Measurements from ENCODE around the gene HOTAIR.

Gene HOTAIR

DNA sequence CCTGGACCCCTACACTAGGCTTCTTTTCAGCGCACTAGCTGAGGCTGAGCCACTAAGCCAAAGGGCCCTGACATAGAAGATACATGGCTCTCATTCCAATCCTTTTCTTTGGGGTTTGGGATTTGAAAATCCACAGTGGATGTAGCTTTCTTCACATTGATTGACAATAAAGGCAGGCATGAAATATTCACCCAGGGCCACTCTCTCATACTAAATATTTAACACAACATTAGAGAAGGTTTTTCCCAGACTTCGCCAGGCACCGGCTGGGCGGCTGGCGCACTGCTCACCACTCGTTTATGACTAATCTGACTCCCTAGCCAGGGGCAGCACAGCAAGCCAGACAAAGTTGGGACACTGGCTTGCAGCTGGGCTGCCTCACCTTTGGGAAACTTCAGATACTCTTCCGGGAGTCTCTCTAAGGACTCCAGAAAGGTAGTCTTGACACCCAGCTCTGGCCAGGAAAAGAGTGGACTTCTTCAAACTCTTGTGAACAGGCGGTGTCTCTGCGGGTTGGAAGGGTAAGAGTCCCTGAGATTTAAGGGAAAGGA lies 2.5 kb downstream of the HOTAIR start:
- DNase-seq: no peak

DNA sequence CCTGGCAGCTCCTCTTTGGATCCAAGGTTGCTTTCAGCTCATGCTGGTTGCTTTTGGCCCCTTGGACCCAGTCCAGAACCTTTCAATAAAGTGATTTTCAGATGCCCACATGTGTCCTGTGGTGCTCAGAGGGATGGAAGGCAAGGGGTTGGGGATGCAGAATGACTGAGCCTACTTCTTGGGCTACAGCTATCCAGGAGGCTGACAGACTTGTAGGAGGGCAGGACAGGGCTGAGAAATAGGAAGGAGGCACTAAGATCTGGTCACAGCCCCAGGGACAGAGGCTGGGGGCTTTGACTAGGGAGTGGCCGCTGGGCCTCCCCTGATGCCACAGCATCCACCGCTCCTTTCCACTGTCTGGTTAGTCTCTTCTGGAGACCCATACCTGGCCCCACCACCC lies 3.1 kb downstream of the HOTAIR start:
- no peak for DNase-seq

DNA sequence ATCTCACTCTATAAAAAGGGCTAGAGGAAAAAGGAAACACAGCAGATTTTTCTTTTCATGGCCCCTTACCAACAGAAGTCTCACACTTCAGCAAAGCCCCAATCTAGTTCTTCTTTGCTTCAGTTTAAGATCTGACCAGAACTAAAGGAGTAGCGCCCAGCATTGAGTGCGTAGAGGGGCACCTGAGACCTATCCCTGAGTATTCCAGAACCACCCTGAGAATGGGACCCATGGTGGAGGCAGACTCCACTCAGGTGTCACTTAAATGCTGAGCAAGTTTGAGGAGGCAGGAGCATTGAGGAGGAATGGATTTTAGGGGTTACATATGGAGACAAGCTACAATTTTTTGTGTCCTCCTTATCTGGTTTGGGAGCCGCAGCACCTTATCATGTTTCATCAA lies 3.6 kb downstream of the HOTAIR start:
- no peak for DNase-seq

DNA sequence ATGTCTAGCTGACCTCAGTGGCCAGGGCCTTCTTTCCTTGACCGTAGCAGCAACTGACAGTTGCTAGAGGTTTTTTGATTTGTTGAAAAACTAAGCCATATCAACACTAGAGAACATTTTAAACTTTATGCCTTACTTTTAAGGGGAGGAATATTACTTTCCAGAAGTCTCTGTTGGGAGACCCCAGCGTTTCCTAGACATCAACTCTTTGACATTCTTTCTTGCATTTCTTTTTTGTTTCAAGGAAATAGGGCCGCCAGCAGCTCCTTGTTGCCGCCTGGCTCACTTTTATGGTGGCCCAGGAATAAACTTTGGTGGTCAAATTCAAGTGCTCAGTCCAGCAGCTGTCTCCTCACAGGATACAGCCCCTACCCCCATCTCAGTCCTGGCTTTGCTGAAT lies 4.3 kb downstream of the HOTAIR start:
- DNase-seq: no peak

DNA sequence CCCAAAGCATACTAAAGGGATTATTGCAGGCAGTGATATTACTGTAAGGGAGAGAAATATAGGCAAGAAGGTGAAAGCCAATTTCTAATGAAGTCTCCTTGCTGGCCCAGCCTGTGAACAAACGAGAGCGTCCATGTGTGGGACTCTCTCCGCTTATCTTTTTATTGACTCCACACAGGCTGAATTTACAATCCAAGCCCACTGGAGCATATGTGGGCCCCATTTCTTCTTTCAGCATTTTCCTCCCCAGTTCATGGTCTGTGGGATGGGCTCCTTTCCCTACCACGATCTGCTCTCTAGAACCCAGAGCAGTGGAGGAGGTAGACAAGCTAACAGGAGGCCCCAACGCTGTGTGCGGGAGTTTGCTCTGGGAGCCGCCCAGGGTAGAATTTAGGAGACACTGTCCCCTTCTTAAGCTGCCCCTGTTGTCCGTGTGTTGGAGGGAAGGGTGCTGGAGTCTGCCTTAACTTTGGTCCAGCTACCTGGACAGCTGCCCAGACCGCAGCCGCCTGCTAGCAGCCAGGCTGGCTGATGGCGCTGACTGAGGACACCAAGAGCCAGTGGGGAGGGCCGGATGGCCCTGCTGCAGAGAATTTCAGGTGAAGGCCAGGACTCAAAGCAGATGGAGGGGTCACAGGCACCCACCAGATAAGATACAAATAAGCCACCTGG lies 5.0 kb downstream of the HOTAIR start:
- no peak for DNase-seq

DNA sequence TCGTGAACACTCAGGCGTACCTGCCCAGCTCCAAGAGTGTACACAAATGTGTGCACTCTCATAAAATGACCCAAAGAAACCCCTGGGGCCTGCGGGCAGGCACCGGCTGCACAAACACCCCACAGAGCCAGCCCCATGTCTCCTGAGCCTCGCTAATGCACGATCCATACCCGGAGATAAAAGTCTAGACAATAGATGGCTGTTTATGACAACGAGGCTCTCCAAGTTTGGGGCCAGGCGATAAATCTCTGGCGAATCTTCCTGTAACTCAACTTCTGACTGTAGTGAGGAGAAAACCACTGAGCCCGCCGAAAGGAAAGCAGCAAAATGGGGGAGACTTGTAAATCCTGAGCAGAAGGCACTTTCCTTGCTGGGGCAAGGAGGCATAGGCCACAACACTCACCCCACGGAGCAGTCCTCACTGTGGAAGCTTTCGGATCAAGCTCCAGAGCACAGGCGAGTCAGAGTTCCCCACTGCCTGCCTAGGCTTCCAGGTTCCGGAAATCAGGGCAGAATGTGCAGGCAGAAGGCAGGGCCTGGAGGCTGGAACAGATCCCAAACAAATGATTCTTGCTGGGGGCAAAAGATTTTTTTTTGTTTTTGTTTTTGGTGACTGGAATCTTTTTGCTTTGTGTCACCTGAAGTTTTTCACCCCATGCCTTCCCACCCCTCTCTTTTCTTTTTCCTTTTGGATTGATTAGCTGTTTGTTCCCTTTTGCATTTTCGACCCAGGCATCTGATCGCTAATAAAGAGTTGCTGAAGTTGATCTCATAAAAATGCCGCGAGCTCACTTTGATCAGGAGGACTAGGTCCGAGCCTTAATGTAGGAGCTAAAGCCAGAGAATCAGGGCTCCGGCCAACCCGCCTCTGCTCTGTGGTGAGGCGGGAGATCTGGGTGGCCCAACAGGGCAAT lies 6.3 kb downstream of the HOTAIR start:
- no peak for DNase-seq

DNA sequence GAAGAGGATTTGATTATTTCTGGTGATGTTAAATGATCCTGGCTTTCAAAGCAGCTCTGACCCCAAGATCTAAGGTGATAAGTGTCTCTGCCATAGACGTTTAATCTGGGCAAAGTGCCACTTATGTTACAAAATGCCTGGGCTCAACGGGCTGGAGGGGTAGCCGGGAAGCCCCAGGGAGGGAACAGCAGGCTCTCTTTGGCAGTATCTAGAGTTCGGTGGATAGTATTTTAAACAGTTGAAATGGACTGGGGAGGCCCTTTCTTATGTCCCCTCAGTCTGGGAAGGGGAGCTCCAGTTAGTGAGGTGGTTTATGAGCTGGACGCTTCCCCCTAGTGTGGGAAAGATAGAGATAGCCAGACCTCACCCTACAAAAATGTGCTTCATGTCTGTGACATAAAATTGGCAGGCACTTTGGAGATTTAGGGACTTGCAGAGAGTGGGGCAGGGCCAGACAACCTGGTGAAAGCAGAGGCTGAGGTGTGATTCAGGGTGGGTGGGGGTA lies 7.3 kb downstream of the HOTAIR start:
- DNase-seq: no peak

DNA sequence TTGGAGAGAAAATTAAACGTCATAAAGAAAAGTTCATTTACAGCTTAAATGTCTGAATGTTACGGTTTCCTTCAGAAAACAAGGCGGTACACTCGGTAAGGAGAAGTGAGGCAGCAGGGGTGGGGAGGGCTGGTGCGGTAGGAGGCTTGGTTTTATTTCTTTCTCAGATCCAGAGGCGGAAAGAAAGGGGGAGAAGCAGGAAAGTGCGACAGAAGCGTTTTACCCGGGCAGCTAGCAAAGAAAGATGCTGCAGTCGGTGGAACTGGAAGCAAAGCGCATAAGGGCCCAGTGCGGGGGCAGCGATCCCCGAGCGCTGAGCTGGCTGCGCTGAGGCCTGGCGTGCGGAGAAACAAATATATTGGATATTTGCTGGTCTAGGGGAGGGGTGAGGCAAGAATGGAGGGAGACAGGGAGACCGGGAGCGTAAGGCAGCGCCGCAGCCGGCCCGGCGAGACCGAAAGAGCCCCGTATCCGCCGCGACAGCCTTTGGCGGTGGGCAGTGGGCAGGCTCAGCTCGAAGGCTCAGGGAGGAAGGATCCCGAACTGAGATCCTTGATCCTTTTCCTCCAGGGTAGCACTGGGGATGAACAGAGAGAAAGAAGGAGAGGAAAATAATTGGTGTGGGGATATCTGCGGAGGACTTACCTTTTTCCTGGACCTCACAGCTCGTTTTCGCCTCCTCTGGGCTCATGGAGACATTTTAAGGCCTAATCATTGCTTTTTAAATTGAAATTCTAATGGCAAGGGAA lies 8.2 kb downstream of the HOTAIR start:
- no peak for DNase-seq

DNA sequence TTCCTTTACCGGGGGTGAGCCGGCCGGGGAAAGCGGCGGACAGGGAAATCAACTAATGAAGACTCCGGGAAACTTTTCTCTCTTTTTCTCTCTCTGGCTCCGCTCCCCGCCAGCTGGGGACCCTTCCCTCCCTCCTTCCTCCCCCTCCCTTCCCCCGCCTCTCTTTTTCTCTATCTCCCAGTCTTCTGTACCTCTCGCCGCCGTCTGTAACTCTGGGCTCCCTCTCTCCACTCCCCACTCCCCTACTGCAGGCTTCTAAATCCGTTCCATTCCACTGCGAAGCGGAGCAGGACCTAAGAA lies 8.7 kb downstream of the HOTAIR start:
- DNase-seq: no peak

DNA sequence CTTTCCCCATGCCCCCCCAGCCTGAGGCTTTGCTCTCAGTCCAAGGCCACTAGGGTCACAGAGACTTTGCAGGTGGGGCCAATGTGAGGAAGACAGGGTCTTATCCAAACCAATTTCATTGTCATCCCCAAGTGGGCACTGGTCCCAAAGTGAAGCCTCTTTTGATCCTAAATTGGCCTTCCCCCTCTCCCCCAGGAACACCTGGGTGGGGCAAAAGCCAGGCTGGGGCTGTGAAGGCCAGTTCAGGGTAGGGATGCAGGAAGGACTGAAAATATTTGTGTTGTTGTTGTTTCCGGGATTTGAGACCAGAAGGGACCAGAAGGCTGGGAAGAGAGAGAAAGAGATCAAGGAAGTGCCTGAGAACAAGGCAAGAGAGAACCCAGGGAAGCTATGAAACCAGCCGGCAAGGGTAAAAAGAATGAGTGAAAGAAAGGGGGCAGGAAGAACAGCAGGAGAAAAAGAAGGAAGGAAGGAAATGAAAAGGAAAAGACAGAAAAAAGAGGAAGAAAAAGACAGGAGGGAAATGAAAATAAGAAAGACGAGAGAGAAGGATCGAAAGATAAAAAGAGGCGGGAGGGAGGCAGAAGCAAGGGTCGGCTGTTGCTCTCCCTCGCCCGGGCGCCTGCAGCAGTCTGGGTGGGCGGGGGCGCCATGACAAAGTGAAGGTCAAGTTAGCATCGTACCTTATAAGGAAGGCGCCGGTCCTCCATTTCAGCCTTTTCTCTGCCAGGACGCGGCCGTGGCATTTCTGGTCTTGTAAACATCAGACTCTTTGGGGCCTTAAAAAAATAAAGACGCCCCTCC lies 9.3 kb downstream of the HOTAIR start:
- DNase-seq: no peak

DNA sequence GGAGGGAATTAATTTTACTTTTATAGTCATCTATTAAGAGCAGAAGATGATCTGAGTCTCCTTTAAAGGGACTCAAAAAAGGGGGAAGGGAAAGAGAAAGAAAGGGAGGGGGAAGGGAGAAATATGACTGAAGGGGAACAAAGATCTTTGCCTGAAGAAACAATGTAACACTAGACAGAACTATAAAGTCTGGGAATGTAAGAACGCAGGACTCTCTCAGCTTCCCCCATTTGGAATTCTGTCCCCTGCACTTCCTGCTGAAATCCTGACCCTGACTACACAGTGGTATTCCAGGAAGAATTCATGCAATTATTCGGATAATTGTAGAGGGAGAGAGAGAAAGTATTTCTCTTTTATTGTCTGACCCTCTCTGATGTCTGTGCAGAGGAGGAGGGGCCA lies 10.4 kb downstream of the HOTAIR start:
- DNase-seq: no peak

DNA sequence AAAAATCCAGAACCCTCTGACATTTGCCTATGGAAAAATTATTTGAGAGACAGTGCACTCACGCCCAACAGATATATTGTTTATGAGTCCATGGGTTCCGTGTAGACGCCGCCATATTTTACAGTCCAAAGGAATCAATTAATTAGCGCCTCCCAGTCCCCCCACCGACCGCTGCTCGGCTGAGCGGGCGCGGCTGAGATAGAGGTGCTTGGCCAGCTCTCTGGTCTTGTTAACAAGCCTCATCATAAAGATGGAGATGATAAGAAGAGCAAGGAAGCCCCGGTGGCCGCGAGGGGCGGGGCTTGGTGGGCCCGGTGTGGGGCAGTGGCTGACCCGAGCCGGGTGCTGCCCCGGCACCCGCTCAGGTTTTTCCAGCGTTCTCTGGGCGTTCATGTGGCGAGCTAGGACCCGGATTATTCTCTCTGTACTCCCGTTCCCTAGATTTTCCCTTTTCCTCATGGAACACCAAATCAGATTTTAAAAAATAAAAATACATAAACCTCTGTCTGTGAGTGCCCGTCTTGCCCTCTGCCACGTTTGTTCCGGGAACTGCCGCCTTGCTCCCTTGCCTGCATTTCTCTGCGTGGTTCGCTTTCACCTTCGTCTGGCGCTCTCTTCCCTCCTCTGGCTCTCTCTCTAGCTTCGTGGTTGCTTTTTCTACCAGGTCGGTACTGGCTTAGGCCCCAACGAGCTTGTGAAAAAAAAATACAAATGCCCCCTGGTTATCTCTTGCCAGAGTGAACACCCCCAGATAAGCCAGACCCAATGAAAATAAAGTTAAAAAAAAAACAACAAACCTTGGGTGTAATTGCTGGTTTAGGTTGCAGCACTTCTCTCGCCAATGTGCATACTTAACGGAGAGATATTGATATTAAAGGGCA lies 11.1 kb downstream of the HOTAIR start:
- no peak for DNase-seq

DNA sequence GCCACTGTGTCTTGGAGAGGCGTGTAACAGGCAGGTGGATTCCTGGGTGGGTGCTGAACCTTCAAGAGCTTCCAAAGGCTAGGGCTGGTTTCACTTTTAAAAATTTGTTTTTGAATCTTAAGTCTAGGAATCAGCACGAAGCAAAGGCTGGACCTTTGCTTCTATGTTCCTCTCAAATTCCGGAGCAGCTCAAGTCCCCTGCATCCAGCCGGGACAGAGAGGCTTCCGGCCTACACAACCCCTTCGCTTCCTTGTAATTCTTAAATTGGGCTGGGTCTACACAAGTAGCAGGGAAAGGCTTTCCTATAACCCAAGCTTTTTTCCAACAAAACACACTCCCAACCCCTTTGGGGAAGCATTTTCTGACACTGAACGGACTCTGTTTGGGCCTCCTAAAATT lies 11.7 kb downstream of the HOTAIR start:
- no peak for DNase-seq

DNA sequence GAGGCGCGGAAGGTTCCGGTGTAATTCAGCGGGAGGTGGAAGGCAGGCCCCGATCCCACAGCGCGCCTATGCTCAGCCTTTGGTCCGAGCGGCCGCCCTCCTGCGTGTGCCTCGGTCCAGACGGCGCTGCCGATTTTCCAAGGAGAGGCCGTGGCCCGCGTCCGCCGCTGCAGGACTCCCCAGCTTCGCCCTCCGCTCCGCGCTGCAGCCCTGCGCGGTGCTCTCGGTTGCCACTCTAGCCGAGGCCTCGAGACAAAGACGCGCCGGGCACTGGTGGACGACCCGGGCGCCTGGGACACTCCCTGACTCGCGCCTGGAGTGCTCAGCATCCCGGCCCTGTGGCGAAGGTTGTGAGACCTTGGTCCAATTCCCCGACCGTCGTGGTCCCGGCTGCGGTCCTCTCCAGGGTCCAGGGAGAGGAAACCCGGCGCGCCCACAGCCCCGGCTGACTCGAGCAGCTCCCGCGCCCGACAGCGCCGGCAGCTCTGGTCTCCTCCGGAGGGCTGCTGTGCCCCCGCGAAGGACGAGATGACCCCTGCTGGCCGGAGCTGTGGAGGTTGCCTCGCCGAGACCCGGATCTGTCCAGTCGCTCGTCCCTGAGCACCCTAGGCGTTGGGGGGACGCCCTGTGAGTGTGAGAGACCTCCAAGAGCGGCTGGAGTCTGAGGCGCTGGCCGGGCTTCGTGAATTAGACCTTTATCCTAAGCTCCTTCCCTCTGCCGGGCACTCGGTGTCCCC lies 13.6 kb downstream of the HOTAIR start:
- DNase-seq: no peak

DNA sequence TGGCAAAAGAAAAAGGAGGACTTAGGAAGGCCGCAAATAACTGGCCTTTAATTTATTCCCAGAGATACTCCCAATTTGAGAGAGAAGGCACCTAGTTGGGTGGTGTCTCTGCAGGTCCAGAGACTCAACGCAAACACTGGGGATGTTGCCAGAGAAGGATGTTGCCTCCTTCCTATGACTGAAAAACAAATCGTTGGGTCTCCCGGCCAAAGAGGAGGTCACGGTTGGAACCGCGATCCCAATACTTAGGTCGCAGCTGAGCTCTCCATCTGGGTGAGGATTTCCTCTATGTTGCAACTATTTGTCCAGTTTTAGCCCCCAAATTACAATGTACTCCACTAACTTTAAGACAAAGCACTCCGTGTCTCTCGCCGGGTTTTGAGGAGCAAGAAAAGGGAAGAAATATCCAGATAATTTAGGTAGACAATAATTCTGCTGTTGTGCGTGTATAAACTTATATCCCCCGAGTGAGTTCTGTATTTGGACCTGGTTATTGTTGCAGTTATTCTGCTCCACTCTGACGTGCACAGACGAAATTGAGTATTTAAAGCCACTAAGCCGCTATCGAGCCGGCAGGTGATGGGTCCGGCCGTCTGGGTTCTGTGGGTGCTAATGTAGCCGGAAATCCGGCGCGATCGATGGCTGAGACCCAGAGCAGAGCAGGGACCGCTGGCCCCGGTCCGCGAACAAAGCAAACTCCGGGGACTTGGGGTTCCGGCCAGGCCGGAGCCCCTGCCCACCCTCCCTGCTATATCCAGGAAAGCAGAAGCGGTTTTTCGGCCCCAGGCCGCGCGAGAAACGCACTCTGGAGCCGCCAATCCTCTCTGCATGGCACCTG lies 14.3 kb downstream of the HOTAIR start:
- no peak for DNase-seq

DNA sequence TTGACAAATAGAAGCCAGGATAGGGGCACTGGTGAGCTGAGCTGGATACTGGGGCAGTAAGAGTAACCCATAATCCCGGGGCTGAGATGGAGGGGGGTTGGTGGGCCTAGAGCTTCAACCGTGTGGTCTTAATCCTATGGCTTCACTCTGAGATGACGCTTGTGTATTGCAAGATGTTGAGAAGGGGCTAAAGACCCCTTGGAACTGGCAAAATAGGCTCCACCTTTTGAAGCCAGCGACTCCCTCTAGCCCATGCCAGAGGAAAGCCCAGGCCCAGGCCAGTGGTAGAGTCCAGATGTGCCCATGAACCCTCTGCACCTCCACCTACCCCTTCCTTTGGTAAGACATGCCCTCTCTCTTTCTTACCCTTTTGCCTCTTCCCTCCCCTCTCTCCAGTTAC lies 15.4 kb downstream of the HOTAIR start:
- no peak for DNase-seq

DNA sequence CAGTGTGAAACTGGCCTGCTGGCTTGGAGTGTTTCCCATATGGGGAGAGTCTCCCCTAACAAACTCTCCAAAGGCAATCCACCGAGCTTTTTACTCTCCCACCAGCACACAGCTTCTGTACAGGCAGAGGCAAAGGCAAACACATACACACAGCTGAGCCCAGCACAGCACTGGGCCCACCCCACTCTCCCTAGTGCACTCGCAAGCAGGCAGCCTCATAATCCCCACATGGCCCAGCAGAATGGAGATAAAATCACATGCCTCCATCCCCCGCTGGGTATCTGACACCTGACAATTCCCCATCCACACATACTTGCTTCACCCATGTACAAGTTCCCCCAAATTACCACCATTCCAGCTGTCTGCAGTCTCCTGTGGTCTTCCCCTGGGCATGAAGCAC lies 16.6 kb downstream of the HOTAIR start:
- DNase-seq: no peak

DNA sequence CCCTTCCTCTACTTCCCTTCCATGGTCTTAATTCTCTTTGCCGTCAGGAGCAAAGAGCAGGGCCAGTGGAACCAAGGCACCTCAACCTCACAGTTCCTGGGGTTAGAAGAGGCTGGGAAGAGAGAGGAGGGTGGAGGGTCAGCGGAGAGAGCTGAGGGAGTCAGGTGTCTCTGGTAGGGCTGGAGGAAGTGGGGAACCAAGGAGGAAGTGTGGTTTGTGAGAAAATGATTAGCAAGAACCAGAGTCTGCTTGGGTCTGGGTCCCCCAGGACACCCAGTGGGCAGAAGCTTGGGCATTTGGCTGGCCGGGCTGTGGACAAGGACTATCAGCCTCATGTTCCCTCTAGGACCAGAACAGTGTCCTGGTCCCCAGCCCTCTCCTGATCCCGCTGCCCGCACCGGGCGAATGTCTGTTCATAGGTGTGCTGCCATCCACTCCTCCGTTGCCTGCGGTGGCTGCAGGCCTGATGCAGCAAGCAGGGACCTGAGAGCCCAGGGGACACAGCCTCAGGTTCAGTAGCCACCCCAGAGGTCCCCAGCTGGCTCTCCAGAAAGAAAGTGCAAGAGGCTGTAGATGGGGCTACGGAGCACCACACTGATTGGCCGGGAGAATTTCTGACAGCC lies 17.7 kb downstream of the HOTAIR start:
- no peak for DNase-seq

DNA sequence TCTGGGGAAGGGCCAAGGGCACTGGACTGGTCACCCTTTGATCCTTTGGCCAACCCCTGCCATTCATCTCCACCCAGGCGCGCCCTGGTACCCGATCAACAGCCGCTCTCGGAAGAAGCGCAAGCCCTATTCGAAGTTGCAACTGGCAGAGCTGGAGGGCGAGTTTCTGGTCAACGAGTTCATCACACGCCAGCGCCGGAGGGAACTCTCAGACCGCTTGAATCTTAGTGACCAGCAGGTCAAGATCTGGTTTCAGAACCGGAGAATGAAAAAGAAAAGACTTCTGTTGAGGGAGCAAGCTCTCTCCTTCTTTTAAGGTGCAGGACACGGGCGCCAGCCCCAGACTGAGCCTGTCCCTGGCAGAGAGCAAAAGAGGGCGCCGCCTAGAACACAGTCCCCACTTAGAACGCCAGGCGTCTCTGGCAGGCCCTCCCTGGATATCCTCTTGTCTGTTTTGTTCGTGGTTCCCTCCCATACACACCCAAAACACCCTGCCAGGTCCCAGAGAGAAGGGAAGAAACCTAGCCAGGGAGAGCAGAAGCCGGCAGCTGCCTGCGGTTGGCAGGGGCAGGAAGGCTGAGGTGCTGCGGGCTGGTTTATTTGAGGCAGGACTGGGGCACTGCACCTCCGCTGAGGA lies 18.4 kb downstream of the HOTAIR start:
- no peak for DNase-seq

All from T1000 (cell line).